Left ventricle myocardium inferior (tissue), 1 donor: Measurements from ENCODE around the gene TNFSF11. TPM values are rescaled to one million over a fixed set of nuclear protein-coding genes. Genes with fewer than 3 reads are reported as not detected.

Source experiments
- DNase-seq: peaks from one replicate; pipeline ENCODE4 v3.0.0-alpha.2; 2020
- H3K27ac ChIP-seq: fragments of 200-600 bp; replicated peaks from 2 replicates; pipeline ENCODE4 v1.8.0; 2021
- H3K27me3 ChIP-seq: fragments of 200-600 bp; 2 replicates; pipeline ENCODE4 v1.8.0; 2021; ENCODE audit warnings: low read depth
- H3K36me3 ChIP-seq: fragments of 200-600 bp; 2 replicates; pipeline ENCODE4 v1.8.0; 2021
- H3K4me1 ChIP-seq: fragments of 200-600 bp; 2 replicates; pipeline ENCODE4 v1.8.0; 2021
- H3K4me3 ChIP-seq: fragments of 200-600 bp; 2 replicates; pipeline ENCODE4 v1.8.0; 2021; ENCODE audit warnings: mild to moderate bottlenecking, moderate library complexity
- H3K9me3 ChIP-seq: fragments of 200-600 bp; replicated peaks from 2 replicates; pipeline ENCODE4 v1.8.0; 2021
- CTCF ChIP-seq: fragments of 200-600 bp; IDR thresholded peaks from 2 replicates; pipeline ENCODE4 v1.8.0; 2021; ENCODE audit warnings: antibody characterized with exemption, mild to moderate bottlenecking, borderline replicate concordance
- intact Hi-C: fragments of 100-400 bp; cut with micrococcal nuclease; formaldehyde crosslinking; loops from one replicate; pipeline ENCODE4 v1.11.0; 2022
- total RNA-seq: library from RNA; stranded (reverse); fragmentation: NEBNext Ultra II Directional; extraction: Animal tissue kit (Norgen Biotek cat#: 25700); gene quantifications from one replicate; pipeline ENCODE4 v1.2.1, GENCODE V29; 2021
- donor health status: DM: no; HTN: yes; CAD: no; lungs with severe emphysema.

Gene TNFSF11
- total RNA-seq, 1 donor from 2014 or later: not detected

GRCh38 chr13:42602906-42603305 lies 29.0 kb downstream of the TNFSF11 start:
- Histone ChIP-seq H3K27ac (no peak overlapping the region), H3K27me3 (peaks cover 12% of the 10 kb centered on the region), H3K9me3 (no peaks in the 10 kb centered on the region), H3K36me3 (no peaks in the 10 kb centered on the region), H3K4me1 (no peaks in the 10 kb centered on the region), H3K4me3 (no peak overlapping the region)
- intact Hi-C loops: no loop called here
- no peak for DNase-seq
- no peak for TF ChIP-seq CTCF

DNA sequence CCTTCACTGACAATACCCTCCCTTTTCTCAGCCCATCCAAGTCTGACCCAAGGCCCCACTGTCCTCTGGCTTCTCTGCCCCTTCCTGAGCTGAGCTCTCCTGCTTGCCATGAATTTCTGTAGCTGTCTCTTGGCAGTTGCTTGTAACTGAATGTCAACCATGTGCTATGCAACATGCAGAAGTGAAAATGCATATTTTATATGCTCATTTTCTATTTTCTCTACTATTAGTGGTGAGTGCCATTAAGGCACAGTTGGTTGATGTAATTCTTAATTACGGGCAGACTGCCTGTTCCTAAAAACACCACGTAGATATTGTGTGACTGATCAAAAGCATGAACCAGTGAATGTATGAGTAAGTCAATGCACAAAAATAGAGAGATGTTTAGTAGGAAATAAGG lies 29.6 kb downstream of the TNFSF11 start:
- intact Hi-C loops: no loop called here
- no peaks in the 10 kb centered on the region for H3K36me3 ChIP-seq
- H3K4me3 ChIP-seq: no peak overlapping the region
- DNase-seq: no peak
- H3K27ac ChIP-seq: no peak overlapping the region
- H3K9me3 ChIP-seq: no peaks in the 10 kb centered on the region
- no peaks in the 10 kb centered on the region for H3K4me1 ChIP-seq
- H3K27me3 ChIP-seq: peaks cover 11% of the 10 kb centered on the region
- TF ChIP-seq CTCF: no peak

- Histone ChIP-seq H3K36me3 (no peaks in the 10 kb centered on the region), H3K27ac (no peak overlapping the region), H3K9me3 (no peaks in the 10 kb centered on the region), H3K27me3 (peaks cover 12% of the 10 kb centered on the region), H3K4me1 (no peaks in the 10 kb centered on the region), H3K4me3 (no peak overlapping the region)
- intact Hi-C loops: no loop called here
- no peak for DNase-seq
- TF ChIP-seq CTCF: no peak
Observed at GRCh38 chr13:42607546-42607945, 33.6 kb downstream of the TNFSF11 start.

- H3K4me1 ChIP-seq: no peaks in the 10 kb centered on the region
- peaks cover 28% of the 10 kb centered on the region for H3K27me3 ChIP-seq
- no peak overlapping the region for H3K27ac ChIP-seq
- no peaks in the 10 kb centered on the region for H3K9me3 ChIP-seq
- no peak for DNase-seq
- intact Hi-C loops: no loop called here
- no peak overlapping the region for H3K4me3 ChIP-seq
- no peaks in the 10 kb centered on the region for H3K36me3 ChIP-seq
- TF ChIP-seq CTCF: no peak
Observed at GRCh38 chr13:42610649-42611048, 36.7 kb downstream of the TNFSF11 start.

- DNase-seq: no peak
- Histone ChIP-seq H3K9me3 (no peaks in the 10 kb centered on the region), H3K27me3 (peaks cover 32% of the 10 kb centered on the region), H3K4me1 (no peaks in the 10 kb centered on the region), H3K27ac (no peak overlapping the region), H3K4me3 (no peak overlapping the region), H3K36me3 (no peaks in the 10 kb centered on the region)
- intact Hi-C loops: no loop called here
- TF ChIP-seq CTCF: no peak
Observed at GRCh38 chr13:42611086-42611779, 37.3 kb downstream of the TNFSF11 start.
